Endothelial cell of umbilical vein (primary cell): ENCODE results near the gene RMND5B. TPM values are rescaled to one million over a fixed set of nuclear protein-coding genes. Genes with fewer than 3 reads are reported as not detected.

ENCODE experiments used
- BruUV-seq: library from RNA; stranded (reverse); fragments of 400-500 nt; replicated peaks from 2 replicates; lab custom pipeline; 2021; lab: Mats Ljungman, UMichigan
- CTCF ChIA-PET: fragments of 300-600, 350-600 bp; sonication (Branson Sonifier 250); formaldehyde crosslinking; loops from one replicate; lab custom pipeline; 2021; ENCODE audit warnings: antibody characterized with exemption, inconsistent platforms; lab: Charles Lee
- POLR2A ChIA-PET: fragments of 300-600, 350-600 bp; sonication (Branson Sonifier 250); formaldehyde crosslinking; loops from one replicate; lab custom pipeline; 2021; ENCODE audit warnings: antibody characterized with exemption, inconsistent platforms; lab: Charles Lee
- DNase-seq: peaks from one replicate; pipeline ENCODE4 v3.0.0-alpha.2; 2011; ENCODE audit warnings: low read depth, low spot score
- FAIRE-seq: peaks from 2 replicates; lab custom pipeline; 2011; peaks lifted over from hg19 to GRCh38; lab: Jason Lieb, UNC
- H2AFZ ChIP-seq: 2 replicates; pipeline ENCODE4 v1.6.0; 2012; ENCODE audit warnings: low read depth, low read length, control low read depth, inconsistent platforms
- H3K27ac ChIP-seq: 2 replicates; pipeline ENCODE4 v1.5.1; 2011; ENCODE audit warnings: low read depth, mild to moderate bottlenecking, control low read depth, low read length, moderate library complexity; ENCODE audit not compliant: insufficient read depth
- H3K27me3 ChIP-seq, 2 experiments: 2 replicates each; pipeline versions ENCODE4 v1.6.0 to v1.6.1; 2011; ENCODE audit warnings: low read length in 2 of 2, mixed read lengths in 1 of 2; ENCODE audit not compliant: control insufficient read depth in 2 of 2, insufficient read depth in 2 of 2
- H3K36me3 ChIP-seq, 2 experiments: 2 replicates in 1 of 2; 3 replicates in 1 of 2; pipeline ENCODE4 v1.5.1; 2011; ENCODE audit warnings: low read length in 2 of 2, mild to moderate bottlenecking in 1 of 2, moderate library complexity in 1 of 2; ENCODE audit not compliant: control insufficient read depth in 2 of 2, insufficient read depth in 2 of 2; ENCODE audit errors: extremely low read depth in 1 of 2
- H3K4me1 ChIP-seq: 3 replicates; pipeline ENCODE4 v1.5.1; 2011; ENCODE audit warnings: mild to moderate bottlenecking, low read length; ENCODE audit not compliant: control insufficient read depth, insufficient read depth; ENCODE audit errors: extremely low read depth
- H3K4me2 ChIP-seq: 2 replicates; pipeline ENCODE4 v1.6.1; 2011; ENCODE audit warnings: low read length, control low read depth, mixed read lengths; ENCODE audit not compliant: insufficient read depth
- H3K4me3 ChIP-seq, 3 experiments: fragments of 200-600 bp in 1 of 3; sonication (generic), shearing (Covaris generic) in 1 of 3; replicated peaks in 1 of 3; 2 replicates each; pipeline ENCODE4 v1.5.1; 2011 to 2016; ENCODE audit warnings: control low read depth in 3 of 3, low read length in 3 of 3, mild to moderate bottlenecking in 2 of 3, inconsistent platforms in 1 of 3, low read depth in 1 of 3, moderate library complexity in 1 of 3; ENCODE audit not compliant: insufficient read depth in 1 of 3
- H3K79me2 ChIP-seq: 2 replicates; pipeline ENCODE4 v1.6.0; 2012; ENCODE audit warnings: low read length, inconsistent platforms; ENCODE audit not compliant: control insufficient read depth, insufficient read depth
- H3K9ac ChIP-seq: replicated peaks from 2 replicates; pipeline ENCODE3; 2011; ENCODE audit warnings: low read length, control low read depth; ENCODE audit not compliant: insufficient read depth; ENCODE audit errors: extremely low read depth
- H3K9me1 ChIP-seq: replicated peaks from 3 replicates; pipeline ENCODE4 v1.6.0; 2011; ENCODE audit warnings: mild to moderate bottlenecking, low read length; ENCODE audit not compliant: control insufficient read depth, insufficient read depth; ENCODE audit errors: extremely low read depth
- H3K9me3 ChIP-seq: replicated peaks from 2 replicates; pipeline ENCODE4 v1.5.1; 2012; ENCODE audit warnings: low read length, inconsistent platforms; ENCODE audit not compliant: control insufficient read depth, insufficient read depth
- H4K20me1 ChIP-seq: replicated peaks from 2 replicates; pipeline ENCODE3; 2011; ENCODE audit warnings: mild to moderate bottlenecking, low read length; ENCODE audit not compliant: control insufficient read depth, insufficient read depth; ENCODE audit errors: extremely low read depth
- EZH2 ChIP-seq: IDR thresholded peaks from 2 replicates; pipeline ENCODE4 v1.6.1; 2012; ENCODE audit warnings: borderline replicate concordance, low read depth, mild to moderate bottlenecking, moderate library complexity, low read length, inconsistent platforms; ENCODE audit not compliant: severe bottlenecking
- FOS ChIP-seq: IDR thresholded peaks from 2 replicates; pipeline ENCODE4 v1.6.1; 2011; ENCODE audit warnings: mild to moderate bottlenecking, low read length, moderate library complexity, borderline replicate concordance; ENCODE audit not compliant: insufficient read depth
- GATA2 ChIP-seq: IDR thresholded peaks from 2 replicates; pipeline ENCODE4 v1.7.0; 2011; ENCODE audit warnings: low read depth, mild to moderate bottlenecking, moderate library complexity, mixed read lengths, low read length; ENCODE audit not compliant: insufficient read length, insufficient read depth
- JUN ChIP-seq: IDR thresholded peaks from 2 replicates; pipeline ENCODE4 v1.6.1; 2011; ENCODE audit warnings: borderline replicate concordance, low read depth; ENCODE audit not compliant: insufficient read length, insufficient read depth
- MAX ChIP-seq: IDR thresholded peaks from 2 replicates; pipeline ENCODE4 v1.6.1; 2011; ENCODE audit not compliant: insufficient read depth, insufficient read length
- MYC ChIP-seq: IDR thresholded peaks from one replicate; pipeline ENCODE4 v1.6.1; 2011; ENCODE audit warnings: mild to moderate bottlenecking, low read depth, low read length
- POLR2AphosphoS5 ChIP-seq: IDR thresholded peaks from 2 replicates; pipeline ENCODE4 v1.6.1; 2012; ENCODE audit warnings: low read depth, mild to moderate bottlenecking, control low read depth, low read length, moderate library complexity; ENCODE audit not compliant: insufficient read depth
- dilution Hi-C: fragments of 300-500 bp; cut with MboI; formaldehyde crosslinking; loops from one replicate; pipeline ENCODE4 v1.15.0; 2019; ENCODE audit warnings: low sequenced_read_pairs; ENCODE audit not compliant: extremely low pct_ligation_motif_present
- intact Hi-C: fragments of 100-400 bp; cut with micrococcal nuclease; formaldehyde crosslinking; loops from one replicate; pipeline ENCODE4 v1.10.0; 2022
- polyA plus RNA-seq, 4 experiments: library from polyadenylated mRNA; depleted of rRNA in 3 of 4; stranded (reverse) in 3 of 4; unstranded in 1 of 4; fragments of >200 nt; gene quantifications; 2 replicates each; pipeline versions ENCODE4 v1.2.1 to v1.2.3, GENCODE V29; 2011 to 2012; ENCODE audit warnings: missing spikeins in 1 of 4
- total RNA-seq: library from RNA; stranded (reverse); gene quantifications from 2 replicates; pipeline ENCODE4 v1.2.3, GENCODE V29; 2021

RMND5B gene
- total and polyA plus RNA-seq, 2 donors (not counting 3 experiments of a cell fraction or from before 2014, with no cell fraction given), result 38.2 to 40.2 TPM

- BruUV-seq, result no TSS peak
These were observed 20.3 kb upstream of the RMND5B start for GRCh38 chr5:178110511-178110910.

GRCh38 chr5:178111925-178112324, 18.9 kb upstream of the RMND5B start:
- POLR2A ChIA-PET, result no interaction called here
- dilution Hi-C loops, result no loop called here
- BruUV-seq, result no TSS peak

More at GRCh38 chr5:178110511-178110910, 20.3 kb upstream of the RMND5B start:
- Histone ChIP-seq H2AFZ (no peak overlapping the region), H4K20me1 (no peaks in the 10 kb centered on the region), H3K36me3 (no peaks in the 10 kb centered on the region), H3K27ac (no peak overlapping the region), H3K4me3 (no peak overlapping the region), H3K4me1 (peaks cover 10% of the 10 kb centered on the region), H3K27me3 (no peaks in the 10 kb centered on the region), H3K4me2 (no peak overlapping the region), H3K9ac (no peak overlapping the region), H3K9me1 (no peaks in the 10 kb centered on the region), H3K9me3 (no peaks in the 10 kb centered on the region), H3K79me2 (peaks cover 7% of the 10 kb centered on the region)
- POLR2A ChIA-PET, result no interaction called here
- CTCF ChIA-PET, result interaction anchor here (1.1 to 1.5 kb wide), 4 partner anchors 10 to 43 kb away, joined by 3 to 10 read pairs (median 3); partner anchors contain the start of gene NHP2
- intact Hi-C loops (loop anchor here (10.0 kb wide), 1 partner anchor 616 kb away; the partner anchor contains the start of gene PDLIM7), dilution Hi-C loops (no loop called here)
- no peak for FAIRE-seq
- DNase-seq, result no peak
- no peak for TF ChIP-seq POLR2AphosphoS5
- TF ChIP-seq JUN, result no peak
- no peak for TF ChIP-seq EZH2
- no peak for TF ChIP-seq MAX
- no peak for TF ChIP-seq MYC
- no peak for TF ChIP-seq GATA2

More at GRCh38 chr5:178111925-178112324, 18.9 kb upstream of the RMND5B start:
- no peaks in the 10 kb centered on the region for H3K27me3 ChIP-seq
- H3K4me3 ChIP-seq, result no peak overlapping the region
- H4K20me1 ChIP-seq, result no peaks in the 10 kb centered on the region
- TF ChIP-seq FOS (no peak), MAX (no peak)
- intact Hi-C loops, result loop anchor here (2.0 to 10.0 kb wide), 2 partner anchors 35 to 617 kb away; partner anchors contain the start of gene PDLIM7
- no peak overlapping the region for H2AFZ ChIP-seq
- no peak overlapping the region for H3K4me2 ChIP-seq
- CTCF ChIA-PET, result interaction anchor here (1.9 kb wide), 1 partner anchor 34 kb away, joined by 6 read pairs; no protein-coding TSS in a partner anchor
- FAIRE-seq (peak; percentile 18), DNase-seq (no peak)
- no peak overlapping the region for H3K27ac ChIP-seq
- peaks cover 9% of the 10 kb centered on the region for H3K79me2 ChIP-seq
- H3K36me3 ChIP-seq, result no peaks in the 10 kb centered on the region
- H3K9me3 ChIP-seq, result no peaks in the 10 kb centered on the region
- H3K4me1 ChIP-seq, result peaks cover 24% of the 10 kb centered on the region
- no peaks in the 10 kb centered on the region for H3K9me1 ChIP-seq
- H3K9ac ChIP-seq, result no peak overlapping the region
